GM18870 (cell line): ENCODE measurements around the gene STC2.

Source experiments
- ATAC-seq: cut with Tn5 transposase; IDR thresholded peaks from one replicate; pipeline ENCODE4 v1.9.1; 2021; ENCODE audit warnings: moderate library complexity; ENCODE audit not compliant: unreplicated experiment

The STC2 gene

DNA sequence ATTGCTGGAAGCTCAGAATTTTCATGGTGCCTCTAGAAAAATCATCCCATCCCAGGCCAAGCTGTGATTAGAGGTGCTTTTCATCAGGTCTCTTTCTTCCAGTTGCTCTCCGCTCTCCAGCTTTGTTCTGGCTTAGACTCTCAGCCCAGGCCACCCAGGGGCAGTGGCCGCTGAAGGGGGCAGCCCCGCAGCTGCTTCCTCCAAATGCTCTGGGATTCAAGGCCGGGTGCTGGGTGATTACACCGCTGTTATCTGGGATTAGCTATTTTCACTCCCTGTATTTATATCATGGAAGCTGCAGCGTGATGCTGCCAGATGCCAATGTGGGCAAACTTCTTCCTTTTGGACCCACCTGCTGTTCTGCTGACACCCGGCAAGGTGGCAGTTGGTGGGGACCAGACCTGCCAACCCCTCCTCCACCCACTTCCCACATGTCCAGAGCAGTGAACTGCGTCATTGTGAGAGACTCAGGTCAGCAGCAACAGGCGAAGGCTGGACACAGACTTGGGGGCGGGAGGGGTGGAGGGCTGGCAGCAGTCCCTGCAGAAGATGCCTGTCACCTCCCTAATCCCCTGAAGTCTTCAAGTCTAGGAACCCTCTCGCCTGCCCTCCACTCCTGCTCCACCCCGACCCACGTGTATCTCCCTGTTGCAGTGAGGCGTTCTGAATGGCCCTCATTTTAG lies 59.3 kb downstream of the STC2 start:
- ATAC-seq, result no peak

DNA sequence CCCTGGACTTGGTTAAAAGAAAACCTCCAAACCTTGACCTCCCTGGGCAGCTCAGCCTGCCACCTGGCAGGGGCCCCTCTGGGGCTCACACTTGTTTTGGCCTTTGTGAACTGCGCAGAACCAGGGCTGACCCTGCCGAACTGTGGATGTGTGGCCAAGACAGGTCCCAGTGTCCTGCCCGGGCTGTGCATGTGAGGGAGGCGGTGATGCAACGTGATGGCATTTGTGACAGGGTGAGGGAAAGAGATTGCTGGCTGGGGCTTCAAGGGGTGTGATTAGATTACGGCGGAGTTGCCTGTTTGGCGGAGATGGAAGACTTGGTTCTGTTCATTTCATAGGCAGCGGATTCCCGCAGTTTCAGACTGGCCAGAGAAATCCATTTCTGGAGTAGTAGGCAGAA lies 62.8 kb downstream of the STC2 start:
- ATAC-seq, result no peak
